ENCODE data around the gene PLA2G4B. TPM values are rescaled to one million over a fixed set of nuclear protein-coding genes. Genes with fewer than 3 reads are reported as not detected.

The PLA2G4B gene
- total and polyA plus RNA-seq, 10 of the 15 experiments (the other 5 are each of a cell fraction or from before 2014, with no cell fraction given) = 0.22 to 6.6 (median 2.9) TPM

DNA sequence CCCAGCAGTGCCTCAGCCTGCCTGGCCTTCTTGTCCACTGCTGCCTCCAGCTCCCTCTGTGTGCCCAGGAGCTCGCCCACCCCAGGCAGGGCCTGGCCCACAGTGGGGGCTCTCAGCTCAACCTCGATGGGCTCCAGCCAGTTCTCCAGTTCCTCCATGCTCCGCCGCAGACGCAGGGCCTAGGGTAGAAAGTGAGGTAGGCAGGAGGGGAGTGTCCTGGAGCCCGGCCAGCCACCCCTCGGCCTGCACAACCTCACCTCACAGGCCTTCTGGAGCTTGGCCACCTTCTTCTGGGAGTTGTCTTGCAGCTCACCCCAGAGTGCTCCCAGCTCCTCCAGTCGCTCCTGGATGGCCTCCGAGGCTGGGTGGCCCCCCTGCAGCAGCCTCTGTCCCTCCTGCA, 18.7 kb downstream of the PLA2G4B start (continued):
- TF ChIP-seq PBX3 (IDR thresholded peaks at IDR 0.05; ENCODE audit: insufficient replicate concordance, low read depth, low read length) = no peak

DNA sequence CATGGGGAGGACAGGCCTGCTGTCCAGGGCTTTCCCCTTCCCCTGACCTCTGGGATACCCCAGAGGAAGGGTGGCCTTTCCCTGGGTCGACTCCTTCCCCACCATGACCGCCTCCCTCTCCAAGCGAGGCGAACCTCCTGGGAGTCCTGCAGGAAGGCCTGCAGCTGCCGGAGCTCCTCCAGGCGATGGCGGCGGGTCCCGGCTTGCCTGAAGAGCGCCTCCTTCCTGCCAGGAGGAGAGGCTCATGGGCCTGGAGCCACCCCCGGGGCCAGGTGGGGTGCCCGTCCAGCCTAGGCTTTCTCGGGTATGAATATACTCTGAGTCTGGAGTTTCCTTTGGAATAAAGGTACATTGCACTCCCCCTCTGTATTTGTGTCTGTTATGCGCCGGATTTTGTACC, 20.1 kb downstream of the PLA2G4B start:
- Histone ChIP-seq H3K4me3 (no peak overlapping the region), H3K9ac (ENCODE audit: control insufficient read depth, insufficient read depth, low read length) (no peak overlapping the region), H3K79me2 (ENCODE audit: control insufficient read depth, insufficient read depth, low read length) (no peaks in the 10 kb centered on the region), H3K27ac (ENCODE audit: control insufficient read depth, insufficient read depth) (no peak overlapping the region), H4K20me1 (ENCODE audit: control insufficient read depth, insufficient read depth) (no peaks in the 10 kb centered on the region), H3K4me1 (ENCODE audit: control insufficient read depth, insufficient read depth, low read length) (no peaks in the 10 kb centered on the region), H3K36me3 (ENCODE audit: control insufficient read depth in 2 of 2, insufficient read depth in 2 of 2, low read length in 1 of 2) (no peaks in the 10 kb centered on the region), H3K27me3 (replicated peaks in 1 of 2; ENCODE audit: control insufficient read depth in 2 of 2, insufficient read depth in 2 of 2, low read length in 1 of 2) (no peaks in the 10 kb centered on the region; a peak in 1 of 4 replicates), H3K9me3 (replicated peaks; ENCODE audit: control insufficient read depth, insufficient read depth, low read length) (no peaks in the 10 kb centered on the region), H3K4me2 (ENCODE audit: control insufficient read depth, insufficient read depth) (no peak overlapping the region), H2AFZ (ENCODE audit: control insufficient read depth, low read depth, low read length) (no peak overlapping the region)
- intact Hi-C loops (cut with micrococcal nuclease; ENCODE audit: unreplicated experiment) = no loop called here
- ATAC-seq (no peak), DNase-seq (ENCODE audit: low read depth, low spot score) (no peak), FAIRE-seq (no peak)
- ChIA-PET RAD21 (ENCODE audit: unreplicated experiment) (interaction anchor here (0.5 to 0.8 kb wide), 2 partner anchors 46 to 527 kb away, joined by 3 read pairs; no protein-coding TSS in a partner anchor), POLR2A (no interaction called here), SMC1A (ENCODE audit: uncharacterized antibody, unreplicated experiment) (no interaction called here), CTCF (interaction anchor here (0.9 to 1.0 kb wide), 2 partner anchors 27 to 86 kb away, joined by 3 to 6 read pairs; no protein-coding TSS in a partner anchor)
- in situ Hi-C loops (cut with MboI) = no loop called here
- no peak for TF ChIP-seq RUNX3 (IDR thresholded peaks at IDR 0.05; ENCODE audit: low read length)
- no peak for TF ChIP-seq NFXL1 (IDR thresholded peaks at IDR 0.05; ENCODE audit: borderline replicate concordance)
- no peak for TF ChIP-seq HCFC1 (IDR thresholded peaks at IDR 0.05; ENCODE audit: low read length)
- WGBS (ENCODE audit: insufficient coverage, insufficient replicate concordance, low lambda C conversion rate, missing lambda C conversion rate) = 32% methylated on average over 15 of the region's 15 CpGs
- no TSS peak for BruUV-seq (replicated peaks)

Data from GM12878 (cell line).